Sigmoid colon (tissue), 7 donors: Measurements from ENCODE around the gene JAM3. TPM values are rescaled to one million over a fixed set of nuclear protein-coding genes. Genes with fewer than 3 reads are reported as not detected.

Experiments
- DNase-seq: peaks from one replicate; pipeline ENCODE4 v3.0.0-alpha.2; 2019
- H3K27ac ChIP-seq, 4 donors: fragments of 200-600 bp; sonication (generic); one replicate each; pipeline ENCODE4 v1.5.1; 2016 to 2019; ENCODE audit warnings: mild to moderate bottlenecking in 1 of 4
- H3K27me3 ChIP-seq, 3 donors: fragments of 200-600 bp; sonication (generic); one replicate each; pipeline ENCODE4 v1.5.1; 2019; ENCODE audit warnings: mild to moderate bottlenecking in 1 of 3
- H3K36me3 ChIP-seq, 4 donors: fragments of 200-600 bp; sonication (generic); one replicate each; pipeline ENCODE4 v1.5.1; 2016 to 2019
- H3K4me1 ChIP-seq, 4 donors: fragments of 200-600 bp; sonication (generic); one replicate each; pipeline ENCODE4 v1.5.1; 2017 to 2019
- H3K4me3 ChIP-seq, 4 donors: fragments of 200-600 bp; sonication (generic); one replicate each; pipeline ENCODE4 v1.5.1; 2017 to 2019; ENCODE audit warnings: mild to moderate bottlenecking in 2 of 4, moderate library complexity in 1 of 4
- H3K9me3 ChIP-seq, 4 donors: fragments of 200-600 bp in 3 of 4; sonication (generic) in 3 of 4; one replicate each; pipeline versions ENCODE4 v1.5.1 to v1.6.1; 2013 to 2019
- CTCF ChIP-seq, 4 experiments: fragments of 450-650 bp in 3 of 4; fragments of 200-600 bp in 1 of 4; IDR thresholded peaks; one replicate each; pipeline ENCODE4 v1.5.1; 2016 to 2019; ENCODE audit warnings: antibody characterized with exemption in 4 of 4, mild to moderate bottlenecking in 3 of 4, moderate library complexity in 2 of 4
- EP300 ChIP-seq, 4 donors: sonication (generic); formaldehyde crosslinking; IDR thresholded peaks; one replicate each; pipeline ENCODE4 v1.6.1; 2017; ENCODE audit warnings: antibody characterized with exemption in 4 of 4
- POLR2A ChIP-seq, 2 donors: fragments of 450-650 bp; IDR thresholded peaks; one replicate each; pipeline ENCODE4 v1.6.1; 2016; ENCODE audit warnings: antibody characterized with exemption in 2 of 2, mild to moderate bottlenecking in 2 of 2, moderate library complexity in 2 of 2
- POLR2AphosphoS5 ChIP-seq, 4 donors: sonication (generic); formaldehyde crosslinking; IDR thresholded peaks; one replicate each; pipeline ENCODE4 v1.6.1; 2017; ENCODE audit warnings: antibody characterized with exemption in 4 of 4
- WGBS, 2 donors: extraction: QIAGEN DNeasy Blood & Tissue Kit; methylation state at CpG; one replicate each; pipeline ENCODE4 v1.1.7; 2013; 5-methylcytosine and 5-hydroxymethylcytosine counted together
- intact Hi-C: fragments of 100-400 bp; cut with DNase I; formaldehyde crosslinking; loops from one replicate; pipeline ENCODE4 v1.15.1; 2023
- polyA plus RNA-seq, 3 donors: library from polyadenylated mRNA; stranded (reverse); fragments of 200-250 nt; gene quantifications; one replicate each; pipeline ENCODE4 v1.2.3, GENCODE V29; 2013
- total RNA-seq, 4 donors: library from RNA; depleted of rRNA; stranded (reverse); fragments of >200 nt; gene quantifications; one replicate each; pipeline ENCODE4 v1.1.0, GENCODE V29; 2016
- donor health status: healthy with polysubstance abuse.
- donor health status: Bipolar disorder and iron deficiency.
- donor health status: healthy.

The JAM3 gene
- total and polyA plus RNA-seq, 7 donors = 0.69 to 125 (median 69.4) TPM

- WGBS, 2 donors = 54 to 84% methylated on average over 11 of the region's 11 CpGs
- intact Hi-C loops = no loop called here
- DNase-seq = no peak
Measured at GRCh38 chr11:134154441-134154840, 85.6 kb downstream of the JAM3 start.

GRCh38 chr11:134155456-134155855 is 86.6 kb downstream of the JAM3 start:
- Histone ChIP-seq H3K9me3 (no peaks in the 10 kb centered on the region), H3K4me1 (no peaks in the 10 kb centered on the region), H3K27ac (no peak overlapping the region), H3K36me3 (peaks cover 0 to 75% (median 8%) of the 10 kb centered on the region in 4 donors), H3K27me3 (no peaks in the 10 kb centered on the region), H3K4me3 (no peak overlapping the region)
- no peak for DNase-seq
- TF ChIP-seq CTCF (IDR thresholded peaks at IDR 0.05) (no peak), EP300 (IDR thresholded peaks at IDR 0.05) (no peak), POLR2AphosphoS5 (IDR thresholded peaks at IDR 0.05) (no peak), POLR2A (IDR thresholded peaks at IDR 0.05) (no peak)
- intact Hi-C loops = no loop called here
- WGBS, 2 donors = 91 to 93% methylated on average over 16 of the region's 16 CpGs

More at GRCh38 chr11:134154441-134154840, 85.6 kb downstream of the JAM3 start:
- Histone ChIP-seq H3K4me3 (no peak overlapping the region), H3K27ac (no peak overlapping the region), H3K27me3 (no peaks in the 10 kb centered on the region), H3K36me3 (peaks cover 0 to 75% (median 8%) of the 10 kb centered on the region in 4 donors), H3K4me1 (no peaks in the 10 kb centered on the region), H3K9me3 (no peaks in the 10 kb centered on the region)
- TF ChIP-seq POLR2AphosphoS5 (IDR thresholded peaks at IDR 0.05) (no peak), POLR2A (IDR thresholded peaks at IDR 0.05) (no peak), EP300 (IDR thresholded peaks at IDR 0.05) (no peak), CTCF (IDR thresholded peaks at IDR 0.05) (no peak)

GRCh38 chr11:134155946-134156865 is 87.3 kb downstream of the JAM3 start:
- no peaks in the 10 kb centered on the region for H3K9me3 ChIP-seq
- no peaks in the 10 kb centered on the region for H3K4me1 ChIP-seq
- H3K36me3 ChIP-seq = peaks cover 0 to 73% (median 7%) of the 10 kb centered on the region in 4 donors
- no peak overlapping the region for H3K27ac ChIP-seq
- intact Hi-C loops = no loop called here
- no peaks in the 10 kb centered on the region for H3K27me3 ChIP-seq
- 95 to 97% methylated on average over 28 of the region's 28 CpGs for WGBS, 2 donors
- no peak overlapping the region for H3K4me3 ChIP-seq
- TF ChIP-seq POLR2AphosphoS5 (IDR thresholded peaks at IDR 0.05) (no peak), EP300 (IDR thresholded peaks at IDR 0.05) (no peak), CTCF (IDR thresholded peaks at IDR 0.05) (no peak), POLR2A (IDR thresholded peaks at IDR 0.05) (no peak)
- DNase-seq = no peak

GRCh38 chr11:134157451-134157850 is 88.6 kb downstream of the JAM3 start:
- no peak for TF ChIP-seq CTCF (IDR thresholded peaks at IDR 0.05)
- TF ChIP-seq EP300 (IDR thresholded peaks at IDR 0.05) = no peak
- TF ChIP-seq POLR2A (IDR thresholded peaks at IDR 0.05) = no peak
- no peak for TF ChIP-seq POLR2AphosphoS5 (IDR thresholded peaks at IDR 0.05)
- no peaks in the 10 kb centered on the region for H3K9me3 ChIP-seq
- H3K4me1 ChIP-seq = no peaks in the 10 kb centered on the region
- DNase-seq = no peak
- no peaks in the 10 kb centered on the region for H3K27me3 ChIP-seq
- no peak overlapping the region for H3K27ac ChIP-seq
- intact Hi-C loops = no loop called here
- no peak overlapping the region for H3K4me3 ChIP-seq
- WGBS, 2 donors = 15 to 60% methylated on average over 4 of the region's 4 CpGs
- H3K36me3 ChIP-seq = peaks cover 0 to 73% (median 10%) of the 10 kb centered on the region in 4 donors
